Nephron progenitor cell (in vitro differentiated cells): ENCODE measurements around the gene PIK3R4.

Experiments used
- DNase-seq: peaks from one replicate; pipeline ENCODE4 v3.0.0; 2021
- H3K27ac Mint-ChIP-seq: 2 replicates; pipeline ENCODE4 v1.8.0; 2021; ENCODE audit warnings: mild to moderate bottlenecking, moderate library complexity, mixed read lengths
- H3K27me3 Mint-ChIP-seq: 2 replicates; pipeline ENCODE4 v1.8.0; 2021; ENCODE audit warnings: mild to moderate bottlenecking, low read depth, mixed read lengths; ENCODE audit not compliant: poor library complexity
- H3K36me3 Mint-ChIP-seq: 2 replicates; pipeline ENCODE4 v1.8.0; 2021; ENCODE audit warnings: low read depth, mixed read lengths
- H3K4me1 Mint-ChIP-seq: 2 replicates; pipeline ENCODE4 v1.8.0; 2021; ENCODE audit warnings: mixed read lengths
- H3K4me3 Mint-ChIP-seq: 2 replicates; pipeline ENCODE4 v1.8.0; 2021; ENCODE audit warnings: mild to moderate bottlenecking, moderate library complexity, mixed read lengths
- H3K9me3 Mint-ChIP-seq: 2 replicates; pipeline ENCODE4 v1.8.0; 2021; ENCODE audit warnings: mild to moderate bottlenecking, moderate library complexity, mixed read lengths
- CTCF ChIP-seq: fragments of 200-600 bp; sonication (generic); IDR thresholded peaks from 2 replicates; pipeline ENCODE4 v1.5.0; 2021; ENCODE audit warnings: antibody characterized with exemption

The PIK3R4 gene

GRCh38 chr3:130746246-130747039, at the start of gene PIK3R4:
Gene PIK3R4, minus strand, starts transcription at chr3:130746829. Its CDS starts 1,611 bp downstream, at chr3:130745218.
- Mint-ChIP-seq H3K27me3 (peaks cover 6% of the 10 kb centered on the region), H3K27ac (peak within 1 kb of the TSS; percentile 97), H3K36me3 (peaks cover 29% of the 10 kb centered on the region), H3K9me3 (no peaks in the 10 kb centered on the region), H3K4me1 (peaks cover 52% of the 10 kb centered on the region), H3K4me3 (peak within 1 kb of the TSS; percentile 96)
- TF ChIP-seq CTCF: no peak
- DNase-seq: peak; percentile 96

GRCh38 chr3:130795396-130795795, 48.8 kb upstream of the PIK3R4 start:
- peaks cover 5% of the 10 kb centered on the region for H3K4me1 Mint-ChIP-seq
- no peak for TF ChIP-seq CTCF
- H3K4me3 Mint-ChIP-seq: no peak overlapping the region
- H3K9me3 Mint-ChIP-seq: no peaks in the 10 kb centered on the region
- H3K27me3 Mint-ChIP-seq: peaks cover 15% of the 10 kb centered on the region
- DNase-seq: no peak
- no peak overlapping the region for H3K27ac Mint-ChIP-seq
- H3K36me3 Mint-ChIP-seq: no peaks in the 10 kb centered on the region

GRCh38 chr3:130792246-130792645, 45.6 kb upstream of the PIK3R4 start:
- H3K4me3 Mint-ChIP-seq: no peak overlapping the region
- no peak for TF ChIP-seq CTCF
- H3K4me1 Mint-ChIP-seq: peaks cover 37% of the 10 kb centered on the region
- H3K27me3 Mint-ChIP-seq: peaks cover 13% of the 10 kb centered on the region
- H3K27ac Mint-ChIP-seq: no peak overlapping the region
- H3K9me3 Mint-ChIP-seq: no peaks in the 10 kb centered on the region
- no peak for DNase-seq
- no peaks in the 10 kb centered on the region for H3K36me3 Mint-ChIP-seq

- Mint-ChIP-seq H3K9me3 (no peaks in the 10 kb centered on the region), H3K27ac (peak overlapping the region; percentile 34), H3K4me3 (peak overlapping the region; percentile 27), H3K27me3 (peaks cover 14% of the 10 kb centered on the region), H3K36me3 (no peaks in the 10 kb centered on the region), H3K4me1 (peaks cover 52% of the 10 kb centered on the region)
- TF ChIP-seq CTCF: no peak
- DNase-seq: no peak
These were observed 43.2 kb upstream of the PIK3R4 start for GRCh38 chr3:130789782-130790322.

- peak overlapping the region; percentile 49 for H3K4me3 Mint-ChIP-seq
- H3K27ac Mint-ChIP-seq: peak overlapping the region; percentile 92
- H3K27me3 Mint-ChIP-seq: peaks cover 12% of the 10 kb centered on the region
- no peaks in the 10 kb centered on the region for H3K36me3 Mint-ChIP-seq
- TF ChIP-seq CTCF: no peak
- H3K4me1 Mint-ChIP-seq: peaks cover 57% of the 10 kb centered on the region
- H3K9me3 Mint-ChIP-seq: no peaks in the 10 kb centered on the region
- DNase-seq: peak; percentile 27
These were observed 40.9 kb upstream of the PIK3R4 start for GRCh38 chr3:130787422-130788068.
